GM10847 (cell line): ENCODE data around the gene MYLK.

Experiments
- POLR2A ChIP-seq: IDR thresholded peaks from 2 replicates; pipeline ENCODE4 v1.6.1; 2011; ENCODE audit not compliant: insufficient read length; ENCODE audit errors: extremely low read depth

MYLK gene

GRCh38 chr3:123883111-123883510 lies 1.0 kb downstream of the MYLK start:
- no peak for TF ChIP-seq POLR2A

GRCh38 chr3:123881771-123882170 lies 2.4 kb downstream of the MYLK start:
- no peak for TF ChIP-seq POLR2A

- no peak for TF ChIP-seq POLR2A
These were observed 3.1 kb downstream of the MYLK start for GRCh38 chr3:123880998-123881561.

- TF ChIP-seq POLR2A, result no peak
These were observed 5.3 kb downstream of the MYLK start for GRCh38 chr3:123878807-123879206.

GRCh38 chr3:123877965-123878364 lies 6.2 kb downstream of the MYLK start:
- TF ChIP-seq POLR2A, result no peak

- no peak for TF ChIP-seq POLR2A
These were observed 6.7 kb downstream of the MYLK start for GRCh38 chr3:123877466-123877865.

GRCh38 chr3:123876858-123877257 lies 7.3 kb downstream of the MYLK start:
- TF ChIP-seq POLR2A, result no peak

- TF ChIP-seq POLR2A, result no peak
These were observed 11.5 kb downstream of the MYLK start for GRCh38 chr3:123872621-123873020.

GRCh38 chr3:123871946-123872345 lies 12.2 kb downstream of the MYLK start:
- TF ChIP-seq POLR2A, result no peak

GRCh38 chr3:123870033-123870432 lies 14.1 kb downstream of the MYLK start:
- no peak for TF ChIP-seq POLR2A

GRCh38 chr3:123869165-123869564 lies 15.0 kb downstream of the MYLK start:
- no peak for TF ChIP-seq POLR2A

GRCh38 chr3:123864706-123865105 lies 19.4 kb downstream of the MYLK start:
- TF ChIP-seq POLR2A, result no peak

GRCh38 chr3:123862152-123862551 lies 22.0 kb downstream of the MYLK start:
- no peak for TF ChIP-seq POLR2A

GRCh38 chr3:123861081-123861836 lies 22.9 kb downstream of the MYLK start:
- no peak for TF ChIP-seq POLR2A

- no peak for TF ChIP-seq POLR2A
These were observed 25.0 kb downstream of the MYLK start for GRCh38 chr3:123859177-123859576.

- TF ChIP-seq POLR2A, result no peak
These were observed 29.2 kb downstream of the MYLK start for GRCh38 chr3:123854905-123855304.
